Ascending aorta (tissue), 2 donors: ENCODE data around the gene ASGR1. TPM values are rescaled to one million over a fixed set of nuclear protein-coding genes. Genes with fewer than 3 reads are reported as not detected.

Experiments
- DNase-seq, 2 donors: peaks; one replicate each; pipeline ENCODE4 v3.0.0-alpha.2; 2019; ENCODE audit warnings: low spot score in 2 of 2
- H3K27ac ChIP-seq, 2 donors: fragments of 200-600 bp; sonication (generic); one replicate each; pipeline ENCODE4 v1.5.1; 2016 to 2017; ENCODE audit warnings: mild to moderate bottlenecking in 1 of 2
- H3K27me3 ChIP-seq: fragments of 200-600 bp; sonication (generic); one replicate; pipeline ENCODE4 v1.5.1; 2017
- H3K36me3 ChIP-seq, 2 donors: fragments of 200-600 bp; sonication (generic); one replicate each; pipeline ENCODE4 v1.5.1; 2016
- H3K4me1 ChIP-seq, 2 donors: fragments of 200-600 bp; sonication (generic); one replicate each; pipeline ENCODE4 v1.5.1; 2016 to 2017; ENCODE audit warnings: mild to moderate bottlenecking in 1 of 2
- H3K4me3 ChIP-seq, 2 donors: fragments of 200-600 bp; sonication (generic); one replicate each; pipeline ENCODE4 v1.5.1; 2016 to 2017; ENCODE audit warnings: mild to moderate bottlenecking in 1 of 2
- H3K9me3 ChIP-seq, 2 donors: fragments of 200-600 bp; sonication (generic); one replicate each; pipeline ENCODE4 v1.5.1; 2016
- intact Hi-C: fragments of 100-400 bp; cut with DNase I; formaldehyde crosslinking; loops from one replicate; pipeline ENCODE4 v1.15.1; 2023
- total RNA-seq: library from RNA; depleted of rRNA; stranded (reverse); fragments of >200 nt; gene quantifications from one replicate; pipeline ENCODE4 v1.1.0, GENCODE V29; 2016
- TF ChIP-seq, protein P1 (sequence below), 3 experiments: fragments of 200-600 bp in 2 of 3; fragments of 450-650 bp in 1 of 3; sonication (generic) in 2 of 3; IDR thresholded peaks; one replicate each; pipeline ENCODE4 v1.5.1; 2016 to 2019; ENCODE audit warnings: antibody characterized with exemption in 3 of 3, mild to moderate bottlenecking in 1 of 3, moderate library complexity in 1 of 3

ASGR1 gene
- total RNA-seq, 1 donor from 2014 or later, result 3.9 TPM

- Histone ChIP-seq H3K4me3 (no peak overlapping the region), H3K27me3 (no peaks in the 10 kb centered on the region), H3K4me1 (no peaks in the 10 kb centered on the region), H3K9me3 (no peaks in the 10 kb centered on the region), H3K27ac (no peak overlapping the region), H3K36me3 (peaks cover 34 to 43% of the 10 kb centered on the region in 2 donors)
- TF ChIP-seq, protein P1, sequence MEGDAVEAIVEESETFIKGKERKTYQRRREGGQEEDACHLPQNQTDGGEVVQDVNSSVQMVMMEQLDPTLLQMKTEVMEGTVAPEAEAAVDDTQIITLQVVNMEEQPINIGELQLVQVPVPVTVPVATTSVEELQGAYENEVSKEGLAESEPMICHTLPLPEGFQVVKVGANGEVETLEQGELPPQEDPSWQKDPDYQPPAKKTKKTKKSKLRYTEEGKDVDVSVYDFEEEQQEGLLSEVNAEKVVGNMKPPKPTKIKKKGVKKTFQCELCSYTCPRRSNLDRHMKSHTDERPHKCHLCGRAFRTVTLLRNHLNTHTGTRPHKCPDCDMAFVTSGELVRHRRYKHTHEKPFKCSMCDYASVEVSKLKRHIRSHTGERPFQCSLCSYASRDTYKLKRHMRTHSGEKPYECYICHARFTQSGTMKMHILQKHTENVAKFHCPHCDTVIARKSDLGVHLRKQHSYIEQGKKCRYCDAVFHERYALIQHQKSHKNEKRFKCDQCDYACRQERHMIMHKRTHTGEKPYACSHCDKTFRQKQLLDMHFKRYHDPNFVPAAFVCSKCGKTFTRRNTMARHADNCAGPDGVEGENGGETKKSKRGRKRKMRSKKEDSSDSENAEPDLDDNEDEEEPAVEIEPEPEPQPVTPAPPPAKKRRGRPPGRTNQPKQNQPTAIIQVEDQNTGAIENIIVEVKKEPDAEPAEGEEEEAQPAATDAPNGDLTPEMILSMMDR (IDR thresholded peaks at IDR 0.05), result no peak
- DNase-seq, result no peak
- intact Hi-C loops, result no loop called here
Measured at GRCh38 chr17:7191069-7191468, 11.9 kb upstream of the ASGR1 start.

GRCh38 chr17:7190276-7190917, 11.2 kb upstream of the ASGR1 start:
- Histone ChIP-seq H3K9me3 (no peaks in the 10 kb centered on the region), H3K4me3 (no peak overlapping the region), H3K36me3 (peaks cover 28 to 36% of the 10 kb centered on the region in 2 donors), H3K27ac (no peak overlapping the region), H3K4me1 (no peaks in the 10 kb centered on the region), H3K27me3 (no peaks in the 10 kb centered on the region)
- no peak for DNase-seq
- intact Hi-C loops, result no loop called here
- TF ChIP-seq, protein P1 (IDR thresholded peaks at IDR 0.05), result no peak

DNA sequence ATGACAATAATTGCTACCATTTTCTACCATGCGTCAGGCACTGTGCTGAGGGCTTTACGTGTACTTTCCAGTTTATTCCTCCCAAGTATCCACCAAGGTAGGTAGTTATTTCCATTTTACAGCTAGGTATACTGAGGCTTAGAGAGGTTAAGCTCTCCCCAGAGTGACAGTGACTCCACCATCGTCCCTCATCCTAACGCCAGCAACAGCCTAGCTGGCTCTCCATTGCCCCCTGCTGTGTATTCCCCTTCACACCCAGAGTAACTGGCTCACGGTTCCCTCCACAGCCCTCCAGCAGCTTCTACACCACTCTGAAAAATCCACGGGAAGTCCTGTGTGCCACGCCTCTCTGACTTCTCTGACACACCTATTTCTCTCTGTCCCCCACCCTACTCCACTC, 7.1 kb upstream of the ASGR1 start:
- intact Hi-C loops, result no loop called here
- Histone ChIP-seq H3K9me3 (no peaks in the 10 kb centered on the region), H3K27ac (no peak overlapping the region), H3K4me3 (no peak overlapping the region), H3K4me1 (no peaks in the 10 kb centered on the region), H3K36me3 (peaks cover 6 to 13% of the 10 kb centered on the region in 2 donors), H3K27me3 (no peaks in the 10 kb centered on the region)
- no peak for DNase-seq
- TF ChIP-seq, protein P1 (IDR thresholded peaks at IDR 0.05), result no peak

DNA sequence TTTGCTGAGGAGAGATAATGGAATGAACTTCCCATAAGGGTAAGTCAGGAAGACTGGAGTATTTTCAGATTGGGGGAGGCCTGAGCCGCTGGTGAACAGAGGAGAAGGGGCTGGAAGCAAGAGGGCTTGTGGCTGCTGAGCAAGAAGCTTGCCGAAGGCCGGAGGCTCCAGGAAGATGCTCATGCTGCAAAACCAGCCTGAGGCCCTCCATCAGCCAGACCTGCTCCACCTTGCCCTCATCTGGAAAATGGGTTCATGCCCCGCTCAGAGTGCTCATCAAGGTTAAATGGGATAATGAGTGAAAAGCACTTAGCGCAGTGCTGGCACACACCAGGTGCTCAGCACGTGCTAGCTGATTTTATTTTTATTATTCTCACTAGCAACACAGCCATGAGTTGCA, 5.5 kb upstream of the ASGR1 start:
- H3K4me1 ChIP-seq, result no peaks in the 10 kb centered on the region
- TF ChIP-seq, protein P1 (IDR thresholded peaks at IDR 0.05), result no peak
- DNase-seq, result no peak
- no peak overlapping the region for H3K27ac ChIP-seq
- no peaks in the 10 kb centered on the region for H3K27me3 ChIP-seq
- no peaks in the 10 kb centered on the region for H3K9me3 ChIP-seq
- intact Hi-C loops, result no loop called here
- H3K4me3 ChIP-seq, result no peak overlapping the region
- H3K36me3 ChIP-seq, result no peaks in the 10 kb centered on the region

GRCh38 chr17:7184091-7184488, 4.9 kb upstream of the ASGR1 start:
- H3K27ac ChIP-seq, result no peak overlapping the region
- no peak overlapping the region for H3K4me3 ChIP-seq
- no peaks in the 10 kb centered on the region for H3K9me3 ChIP-seq
- DNase-seq, result no peak
- no peaks in the 10 kb centered on the region for H3K4me1 ChIP-seq
- TF ChIP-seq, protein P1 (IDR thresholded peaks at IDR 0.05), result no peak
- intact Hi-C loops, result no loop called here
- no peaks in the 10 kb centered on the region for H3K27me3 ChIP-seq
- no peaks in the 10 kb centered on the region for H3K36me3 ChIP-seq
